Measurements from ENCODE around the gene DGKQ.

DNA sequence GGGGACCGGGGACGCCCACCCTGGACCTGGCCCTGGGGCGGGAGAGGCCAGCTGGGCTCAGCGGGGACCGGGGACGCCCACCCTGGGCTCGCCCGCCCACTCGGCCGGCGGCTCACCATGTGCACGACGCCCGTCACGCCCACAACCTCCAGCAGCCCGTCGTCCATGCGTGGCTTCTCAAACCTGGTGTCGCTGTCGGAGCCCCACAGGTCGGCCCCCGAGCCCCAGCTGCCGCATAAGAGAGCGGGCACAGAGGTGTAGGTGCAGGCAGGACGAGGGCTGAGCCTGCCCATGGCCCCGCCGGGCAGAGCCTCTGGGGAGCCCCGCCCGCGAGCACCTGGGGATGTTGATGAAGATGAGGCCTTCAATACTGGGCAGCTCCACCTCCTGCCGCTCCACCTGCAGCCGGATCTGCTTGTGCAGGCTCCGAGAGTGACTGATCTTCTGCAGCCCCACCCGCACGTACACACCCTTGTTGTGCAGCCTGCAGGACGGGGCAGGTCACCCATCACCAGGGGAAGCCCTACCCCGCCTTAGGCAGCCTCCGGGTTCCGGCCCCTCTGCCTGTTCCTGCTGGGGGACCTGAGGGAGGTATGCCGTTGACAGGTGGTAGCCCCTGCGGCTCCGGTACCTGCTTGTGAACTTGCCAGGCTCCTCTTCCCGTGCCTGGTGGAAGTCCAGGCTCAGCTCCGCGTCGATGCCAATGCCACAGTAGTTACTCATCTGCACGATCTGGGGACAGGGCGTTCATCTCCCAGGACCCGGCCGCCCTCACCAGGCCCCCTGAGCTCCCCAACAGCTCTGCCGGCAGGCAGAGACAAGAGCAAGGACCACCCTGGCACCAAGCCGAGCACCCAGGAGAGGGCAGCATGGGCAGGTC, 11.8 kb downstream of the DGKQ start:
- TF ChIP-seq EZH2phosphoT487 (IDR thresholded peaks at IDR 0.05; ENCODE audit: low read length), result no peak
- TF ChIP-seq, protein P1, sequence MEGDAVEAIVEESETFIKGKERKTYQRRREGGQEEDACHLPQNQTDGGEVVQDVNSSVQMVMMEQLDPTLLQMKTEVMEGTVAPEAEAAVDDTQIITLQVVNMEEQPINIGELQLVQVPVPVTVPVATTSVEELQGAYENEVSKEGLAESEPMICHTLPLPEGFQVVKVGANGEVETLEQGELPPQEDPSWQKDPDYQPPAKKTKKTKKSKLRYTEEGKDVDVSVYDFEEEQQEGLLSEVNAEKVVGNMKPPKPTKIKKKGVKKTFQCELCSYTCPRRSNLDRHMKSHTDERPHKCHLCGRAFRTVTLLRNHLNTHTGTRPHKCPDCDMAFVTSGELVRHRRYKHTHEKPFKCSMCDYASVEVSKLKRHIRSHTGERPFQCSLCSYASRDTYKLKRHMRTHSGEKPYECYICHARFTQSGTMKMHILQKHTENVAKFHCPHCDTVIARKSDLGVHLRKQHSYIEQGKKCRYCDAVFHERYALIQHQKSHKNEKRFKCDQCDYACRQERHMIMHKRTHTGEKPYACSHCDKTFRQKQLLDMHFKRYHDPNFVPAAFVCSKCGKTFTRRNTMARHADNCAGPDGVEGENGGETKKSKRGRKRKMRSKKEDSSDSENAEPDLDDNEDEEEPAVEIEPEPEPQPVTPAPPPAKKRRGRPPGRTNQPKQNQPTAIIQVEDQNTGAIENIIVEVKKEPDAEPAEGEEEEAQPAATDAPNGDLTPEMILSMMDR (IDR thresholded peaks at IDR 0.05; ENCODE audit: low read length), result no peak
